DMS153 (cell line): ENCODE data around the gene IGF2.

Experiments
- DNase-seq: peaks from one replicate; lab custom pipeline; 2025; lab: John Stamatoyannopoulos, UW

IGF2 gene

DNA sequence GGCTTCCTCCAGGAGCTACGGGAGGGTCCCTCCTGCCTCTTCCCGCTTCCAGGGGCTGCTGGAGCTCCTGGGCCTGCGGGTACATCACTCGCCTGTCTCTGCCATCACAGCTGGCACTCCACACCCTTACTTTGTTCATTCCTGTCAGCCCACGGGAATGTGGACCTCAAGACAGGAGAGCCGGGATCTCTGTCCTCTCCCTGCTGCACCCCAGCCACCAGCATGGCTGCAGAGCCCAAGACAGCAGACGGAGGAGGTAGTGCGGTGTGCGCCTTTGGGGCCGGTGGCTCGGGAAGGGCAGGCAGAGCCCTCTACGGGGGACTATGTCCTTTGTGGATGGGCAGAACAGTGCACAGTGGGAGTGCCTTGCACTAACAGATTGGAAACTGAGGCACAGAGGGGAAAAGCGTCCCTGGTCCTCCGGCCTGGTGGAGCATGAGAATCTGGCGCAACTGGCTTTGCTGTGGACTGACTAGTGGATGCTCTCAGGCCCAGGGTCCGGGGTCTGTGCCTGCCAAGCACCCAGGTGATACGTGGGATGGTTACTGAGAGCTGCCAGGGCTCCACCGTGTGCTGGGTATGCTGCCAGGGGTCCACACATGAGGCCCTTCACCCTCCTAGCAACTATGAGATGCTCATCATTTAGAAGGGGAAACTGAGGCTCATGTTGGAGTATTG, 47.3 kb downstream of the IGF2 start:
- DNase-seq, result no peak

DNA sequence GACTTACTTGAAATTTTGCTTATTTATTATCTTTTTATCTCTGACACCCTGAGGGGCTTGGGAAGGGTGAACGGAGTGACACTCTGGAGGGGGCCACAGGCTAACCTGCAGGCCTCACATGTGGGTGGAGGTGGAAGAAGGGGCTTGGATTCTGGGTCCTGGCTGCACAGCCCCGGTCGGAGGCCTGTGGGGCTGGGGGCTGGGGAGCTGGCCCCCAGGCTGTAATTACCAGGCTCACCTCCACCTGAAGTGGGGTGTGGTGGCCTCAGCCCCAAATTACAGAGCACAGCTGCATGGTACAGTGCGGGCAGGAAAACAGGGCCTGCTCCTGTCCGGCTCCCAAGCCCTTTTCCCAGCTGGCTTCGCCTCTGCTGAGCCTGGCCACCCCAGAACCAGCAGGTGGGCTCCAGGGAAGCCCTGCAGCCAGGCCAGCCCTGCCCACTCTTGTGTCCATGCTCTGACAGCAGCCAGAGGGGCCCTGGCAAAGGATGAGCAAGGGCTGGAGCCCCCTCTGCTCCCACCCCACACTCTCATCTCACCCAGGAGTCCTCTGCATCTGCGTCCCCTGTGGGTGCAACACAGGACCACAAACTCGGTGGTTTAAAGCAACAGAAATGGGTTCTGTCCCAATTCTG, 48.0 kb downstream of the IGF2 start:
- DNase-seq, result no peak

DNA sequence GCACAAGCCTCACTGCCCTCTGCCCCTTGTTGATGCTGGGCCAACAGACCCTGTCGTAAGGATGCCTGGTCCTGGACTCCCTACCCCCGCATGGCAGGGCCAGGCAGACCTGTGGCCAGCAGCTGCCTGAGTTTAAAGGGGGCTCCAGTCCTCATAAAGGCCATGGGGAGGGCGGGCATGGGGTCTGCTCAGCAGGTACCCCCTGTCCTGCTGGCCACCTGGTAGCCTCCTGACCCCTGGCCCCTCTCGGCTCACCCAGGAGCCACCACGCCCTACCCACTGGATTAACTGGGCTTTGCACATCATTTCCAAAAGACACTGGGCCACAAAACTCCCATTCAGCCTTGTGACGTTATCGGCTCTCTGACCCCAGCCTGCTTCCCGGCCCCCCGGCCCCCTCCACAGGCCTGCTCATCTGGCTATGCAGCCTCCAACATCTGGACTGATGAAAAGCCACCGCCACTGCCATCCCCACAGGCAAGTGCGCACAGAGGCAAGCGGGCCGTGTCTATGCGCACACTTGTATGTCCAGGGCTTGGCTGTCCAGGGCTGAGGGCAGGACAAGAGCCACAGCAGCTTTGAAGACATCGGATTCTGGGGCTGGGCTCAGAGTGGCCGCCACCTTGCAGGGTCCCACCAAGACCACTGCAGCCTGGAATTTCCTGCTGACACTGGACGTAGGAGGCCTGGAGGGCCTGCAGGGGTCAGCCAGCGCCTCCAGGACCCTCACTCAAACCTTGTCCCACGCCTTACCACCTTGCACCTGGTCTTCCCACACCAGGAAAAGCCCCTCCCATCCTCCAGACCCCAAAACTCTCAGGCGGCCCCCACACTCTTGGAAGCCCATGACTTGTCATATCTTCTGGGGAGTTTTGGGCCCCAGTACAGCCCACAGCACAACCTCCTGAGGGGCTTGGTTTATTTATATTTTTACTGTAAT, 48.7 kb downstream of the IGF2 start:
- no peak for DNase-seq

DNA sequence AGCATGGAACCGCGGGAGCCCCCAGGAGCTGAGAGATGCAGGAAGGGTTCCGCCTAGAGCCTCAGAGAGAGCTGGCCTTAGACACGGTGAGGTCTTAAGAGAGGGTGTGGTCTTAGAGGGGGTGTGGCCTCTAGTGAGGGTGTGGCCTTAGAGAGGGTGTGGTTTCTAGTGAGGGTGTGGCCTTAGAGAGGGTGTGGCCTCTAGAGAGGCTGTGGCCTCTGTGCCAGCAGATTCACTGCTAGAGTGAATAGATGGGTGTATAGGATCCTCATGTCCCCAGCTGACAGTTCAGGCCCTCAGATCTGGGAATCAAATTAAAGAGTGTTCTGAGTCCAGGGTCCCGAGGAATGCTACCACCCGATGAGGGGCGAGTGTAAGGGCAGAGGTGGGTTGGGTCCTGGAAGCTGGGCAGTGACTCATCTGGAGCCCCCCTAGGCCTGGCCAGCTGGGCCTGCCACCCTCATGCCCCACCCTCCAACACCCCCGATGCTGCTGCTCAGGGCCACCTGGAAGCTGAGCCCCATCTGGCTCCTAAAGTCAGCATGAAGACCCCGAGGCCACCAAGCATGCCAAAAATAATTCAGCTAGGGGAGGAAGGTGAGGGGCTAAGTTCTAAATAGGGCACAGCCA, 49.5 kb downstream of the IGF2 start:
- peak; percentile 6 for DNase-seq

DNA sequence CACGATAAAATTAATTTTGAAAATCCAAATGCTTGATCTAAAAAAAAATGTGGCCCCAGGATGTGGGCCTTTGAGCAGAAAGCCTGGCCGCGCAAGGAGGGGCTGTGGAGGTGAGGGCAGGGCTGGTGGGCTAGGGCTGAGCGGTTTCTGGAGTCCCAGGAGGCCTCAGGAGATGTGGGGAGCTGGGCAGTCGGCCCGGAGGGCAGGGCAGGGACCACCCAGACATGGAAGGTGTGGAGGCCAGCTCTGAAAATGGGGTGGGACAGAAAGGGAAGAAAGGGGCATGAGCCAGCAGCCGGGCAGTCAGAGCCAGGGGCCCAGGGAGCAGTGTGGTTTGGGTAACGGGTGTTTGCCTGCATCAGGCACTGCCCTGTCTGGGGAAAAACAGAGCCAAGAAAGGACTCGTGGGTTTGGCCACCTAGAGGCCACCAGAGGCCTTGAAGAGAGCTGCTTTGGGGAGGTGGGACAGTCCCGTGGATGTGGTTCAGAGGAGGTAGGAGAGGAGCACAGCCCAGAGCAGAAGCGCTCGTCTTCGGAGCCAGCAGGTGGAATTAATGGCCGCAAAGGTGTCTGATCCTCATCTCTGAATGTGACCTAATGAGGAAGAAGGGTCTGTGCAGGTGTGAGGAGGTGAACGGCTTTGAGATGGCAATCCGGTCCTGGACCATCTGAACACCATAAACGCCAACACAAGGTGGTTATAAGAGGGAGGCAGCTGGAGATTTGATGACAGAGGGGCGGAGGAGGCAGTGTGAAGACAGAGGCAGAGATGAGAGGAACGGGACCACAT, 50.2 kb downstream of the IGF2 start:
- no peak for DNase-seq

DNA sequence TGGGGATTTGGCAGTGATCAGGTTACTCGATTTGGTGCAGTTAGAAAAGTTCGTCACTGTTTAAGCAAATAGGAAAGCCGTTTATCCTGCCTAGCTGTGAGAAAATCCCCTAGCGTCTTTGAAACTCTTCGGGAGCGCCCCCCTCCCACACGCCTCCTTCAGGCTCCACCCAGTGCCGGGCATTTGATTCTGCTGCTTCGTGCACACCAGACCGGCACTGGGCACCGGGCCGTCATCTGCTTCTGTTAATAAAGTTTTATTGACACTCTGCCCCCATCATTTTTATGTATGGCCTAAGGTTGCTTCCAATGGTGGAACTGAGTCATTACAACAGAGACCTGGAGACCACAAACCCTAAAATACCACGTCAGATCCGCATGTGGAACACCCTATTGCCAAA, 50.9 kb downstream of the IGF2 start:
- DNase-seq, result no peak

DNA sequence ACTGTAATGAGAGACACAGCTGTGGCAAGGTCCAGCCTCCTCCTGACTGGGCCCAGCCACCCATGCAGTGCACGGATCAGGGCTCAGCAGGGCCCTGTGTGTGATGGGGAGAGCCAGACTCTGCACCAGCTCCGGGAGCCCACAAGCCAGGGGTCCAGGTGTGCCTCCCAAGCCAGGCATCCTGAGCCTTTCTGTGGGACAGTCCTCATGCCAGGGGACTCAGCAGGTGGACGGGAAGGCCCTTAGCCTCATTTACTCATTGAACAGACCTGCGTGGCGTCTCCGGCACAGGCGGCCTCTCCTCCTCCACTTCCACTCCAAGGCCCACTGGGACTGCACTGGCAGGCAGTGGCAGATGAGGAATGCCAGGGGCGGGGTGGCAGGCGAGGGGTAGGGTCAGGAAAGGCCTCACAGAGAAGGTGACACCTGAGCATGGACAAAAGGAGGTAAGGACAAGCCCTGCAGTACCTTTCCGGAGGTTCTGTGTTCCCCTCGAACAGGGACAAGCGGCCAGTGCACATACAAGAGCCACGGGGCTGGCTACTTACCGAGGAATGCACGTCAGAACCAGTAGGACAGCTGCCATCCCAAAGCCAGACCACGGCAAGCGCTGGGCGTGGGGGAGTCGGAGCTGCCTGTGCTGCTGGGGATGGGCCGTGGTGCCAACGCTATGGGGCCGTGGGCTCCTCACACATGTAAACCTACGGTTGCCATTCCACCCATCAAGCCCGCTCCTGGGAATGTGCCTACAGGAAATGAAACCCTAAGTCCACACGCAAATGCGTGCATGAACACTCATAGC, 52.7 kb downstream of the IGF2 start:
- no peak for DNase-seq

DNA sequence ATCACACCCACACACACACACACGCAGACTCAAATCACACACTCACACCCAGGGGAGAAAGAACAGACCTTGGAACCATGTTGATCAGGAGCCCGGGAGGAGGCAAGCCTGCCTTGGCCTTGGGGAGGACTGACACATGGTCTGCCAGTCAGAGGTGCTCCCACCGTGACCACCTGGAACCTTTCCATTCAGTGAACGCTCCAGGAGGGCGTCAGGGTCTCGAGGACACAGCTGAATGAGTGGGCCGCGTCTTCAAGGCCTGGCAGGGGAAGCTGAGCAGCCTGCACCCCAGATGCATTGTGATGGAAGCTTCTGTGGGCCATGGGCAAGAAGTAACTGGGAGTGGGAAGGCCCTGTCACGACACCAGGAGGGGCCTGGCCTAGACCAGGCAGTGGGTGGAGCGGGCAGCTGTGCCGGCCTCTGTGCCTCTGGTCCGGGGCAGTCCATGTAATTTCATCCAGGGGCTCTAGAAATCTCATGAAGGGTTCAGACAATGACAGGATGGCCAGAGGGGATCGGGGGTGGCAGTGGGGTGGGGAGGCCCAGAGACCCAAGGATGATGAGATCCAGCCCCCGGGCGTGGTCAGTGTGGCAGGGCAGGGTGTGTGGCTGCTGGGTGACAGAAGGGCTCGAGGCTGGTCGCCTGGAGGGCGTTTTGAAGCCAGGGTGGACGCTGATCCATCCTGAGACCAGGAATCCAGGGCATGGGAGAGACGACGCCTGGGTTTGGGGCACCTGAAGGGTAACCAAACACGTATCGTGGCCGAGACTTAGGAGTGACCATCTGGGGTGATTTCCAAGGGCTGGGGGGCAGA, 53.7 kb downstream of the IGF2 start:
- DNase-seq, result no peak

DNA sequence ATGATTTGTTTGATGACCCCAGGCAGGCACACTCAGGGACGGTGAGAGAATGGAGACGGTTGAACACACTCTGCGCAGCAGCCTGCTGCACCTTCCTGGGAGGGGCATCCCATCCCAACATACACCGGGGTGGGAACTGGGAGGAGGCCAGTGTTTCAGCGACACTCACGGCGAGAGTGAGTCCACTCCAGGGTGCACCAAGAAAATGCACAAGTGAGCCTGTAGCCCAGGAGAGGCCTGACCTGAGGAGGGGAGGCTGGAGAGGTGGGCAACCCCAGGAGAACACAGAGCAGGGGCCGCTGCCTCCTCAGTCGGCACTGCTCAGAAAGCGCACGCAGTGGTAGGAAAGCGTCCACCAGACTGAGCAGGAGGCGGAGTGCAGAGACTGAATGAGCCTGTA, 54.5 kb downstream of the IGF2 start:
- no peak for DNase-seq
